ENCODE measurements around the gene HTR2A. TPM values are rescaled to one million over a fixed set of nuclear protein-coding genes. Genes with fewer than 3 reads are reported as not detected.
A peak's percentile ranks its signal among the peaks of the same experiment; 100 is the strongest.

HTR2A gene
- total and polyA plus RNA-seq, 2 donors (not counting 3 experiments of a cell fraction or from before 2014, with no cell fraction given) = not detected

GRCh38 chr13:46796129-46796514, 100.7 kb downstream of the HTR2A start:
- dilution Hi-C loops (cut with MboI; ENCODE audit: extremely low pct_ligation_motif_present, low sequenced_read_pairs) = no loop called here
- Histone ChIP-seq H3K9me3 (replicated peaks; ENCODE audit: control insufficient read depth, insufficient read depth, low read length) (no peaks in the 10 kb centered on the region), H4K20me1 (replicated peaks; ENCODE audit: control insufficient read depth, extremely low read depth, insufficient read depth, low read length) (no peaks in the 10 kb centered on the region), H3K4me3 (replicated peaks in 1 of 3; ENCODE audit: insufficient read depth in 1 of 3, low read depth in 1 of 3, low read length in 3 of 3) (peak overlapping the region; percentile 56 to 89 (median 81)), H3K4me2 (ENCODE audit: insufficient read depth, low read length) (peak overlapping the region; percentile 90), H3K36me3 (ENCODE audit: control insufficient read depth in 2 of 2, extremely low read depth in 1 of 2, insufficient read depth in 2 of 2, low read length in 2 of 2) (no peaks in the 10 kb centered on the region), H3K27ac (ENCODE audit: insufficient read depth, low read depth, low read length) (peak overlapping the region; percentile 63), H3K27me3 (ENCODE audit: control insufficient read depth in 2 of 2, insufficient read depth in 2 of 2, low read length in 2 of 2) (peaks cover 2 to 9% of the 10 kb centered on the region in 2 experiments), H2AFZ (ENCODE audit: low read depth, low read length) (peak overlapping the region; percentile 84), H3K9me1 (replicated peaks; ENCODE audit: control insufficient read depth, extremely low read depth, insufficient read depth, low read length) (no peaks in the 10 kb centered on the region), H3K79me2 (ENCODE audit: control insufficient read depth, insufficient read depth, low read length) (peaks cover 24% of the 10 kb centered on the region), H3K4me1 (ENCODE audit: control insufficient read depth, extremely low read depth, insufficient read depth, low read length) (peaks cover 9% of the 10 kb centered on the region), H3K9ac (replicated peaks; ENCODE audit: extremely low read depth, insufficient read depth, low read length) (peak overlapping the region; percentile 93)
- ChIA-PET CTCF (no interaction called here), POLR2A (no interaction called here)
- DNase-seq (ENCODE audit: low read depth, low spot score) = no peak
- intact Hi-C loops (cut with micrococcal nuclease) = loop anchor here (2.0 kb wide), 1 partner anchor 241 kb away; no protein-coding TSS in a partner anchor
- TF ChIP-seq MYC (IDR thresholded peaks at IDR 0.05; ENCODE audit: low read depth, low read length) (no peak), POLR2A (IDR thresholded peaks at IDR 0.05; ENCODE audit: low read depth, low read length) (no peak), GATA2 (IDR thresholded peaks at IDR 0.05; ENCODE audit: insufficient read depth, insufficient read length, low read depth, low read length) (no peak), JUN (IDR thresholded peaks at IDR 0.05; ENCODE audit: borderline replicate concordance, insufficient read depth, insufficient read length, low read depth) (no peak), MAX (IDR thresholded peaks at IDR 0.05; ENCODE audit: insufficient read depth, insufficient read length) (no peak), FOS (IDR thresholded peaks at IDR 0.05; ENCODE audit: borderline replicate concordance, insufficient read depth, low read length) (no peak), CTCF (IDR thresholded peaks at IDR 0.05; ENCODE audit: extremely low read depth in 1 of 2, insufficient read depth in 1 of 2, low read depth in 1 of 2, low read length in 2 of 2) (no peak), EZH2 (IDR thresholded peaks at IDR 0.05; ENCODE audit: borderline replicate concordance, low read depth, low read length, severe bottlenecking) (no peak), POLR2AphosphoS5 (IDR thresholded peaks at IDR 0.05; ENCODE audit: insufficient read depth, low read depth, low read length) (no peak)
- no TSS peak for BruUV-seq (replicated peaks)
- FAIRE-seq = no peak
